Stimulated activated CD4-positive, alpha-beta T cell treated with anti-CD3 and anti-CD28 coated beads, Interleukin-15, amount 100 ng/mL, for 1 hour (primary cell): Measurements from ENCODE around the gene TSEN54.

Experiments
- DNase-seq, 2 donors: peaks; one replicate each; pipeline ENCODE4 v3.0.0-alpha.2; 2020; ENCODE audit warnings: low read depth in 1 of 2, low spot score in 1 of 2

The TSEN54 gene

DNA sequence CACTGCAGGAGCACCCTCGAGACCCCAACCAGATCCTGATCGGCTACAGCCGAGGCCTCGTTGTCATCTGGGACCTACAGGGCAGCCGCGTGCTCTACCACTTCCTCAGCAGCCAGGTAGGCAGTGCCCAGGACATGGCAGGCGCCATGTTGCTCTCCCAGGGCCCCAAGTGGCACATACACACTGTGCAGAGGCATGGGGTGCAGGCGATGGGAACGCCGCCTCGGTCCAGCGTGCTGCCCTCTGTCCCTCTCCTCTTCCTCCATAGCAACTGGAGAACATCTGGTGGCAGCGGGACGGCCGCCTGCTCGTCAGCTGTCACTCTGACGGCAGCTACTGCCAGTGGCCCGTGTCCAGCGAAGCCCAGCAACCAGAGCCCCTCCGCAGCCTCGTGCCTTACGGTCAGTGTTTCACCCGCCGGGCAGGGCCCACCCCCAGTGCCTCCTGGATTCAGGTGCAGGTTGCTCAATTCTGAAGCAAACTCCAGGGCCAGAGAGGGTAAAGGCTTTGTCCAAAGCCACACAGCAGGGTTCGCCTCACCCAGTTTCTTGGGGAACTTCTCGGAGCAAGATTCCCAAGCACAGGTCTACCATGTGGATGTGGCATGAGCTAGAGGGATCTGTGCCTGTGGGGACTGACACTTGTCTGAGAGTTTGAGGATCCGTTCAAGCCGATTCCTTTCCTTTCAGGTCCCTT, 46.9 kb downstream of the TSEN54 start:
- DNase-seq, result no peak

DNA sequence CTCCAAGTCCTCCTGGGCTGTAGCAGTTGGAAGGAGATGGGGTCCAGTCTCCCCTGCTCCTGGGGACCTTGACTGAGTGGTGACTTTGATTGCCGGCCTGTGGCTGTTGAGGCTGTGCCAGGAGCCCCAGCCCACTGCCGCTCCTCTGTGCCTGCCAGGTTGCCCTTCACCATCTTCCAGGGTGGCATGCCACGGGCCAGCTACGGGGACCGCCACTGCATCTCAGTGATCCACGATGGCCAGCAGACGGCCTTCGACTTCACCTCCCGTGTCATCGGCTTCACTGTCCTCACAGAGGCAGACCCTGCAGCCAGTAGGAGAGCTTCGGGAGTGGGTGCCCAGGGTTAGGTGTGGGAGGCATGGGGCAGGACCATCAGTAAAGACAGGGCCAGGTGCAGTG, 47.9 kb downstream of the TSEN54 start:
- no peak for DNase-seq

DNA sequence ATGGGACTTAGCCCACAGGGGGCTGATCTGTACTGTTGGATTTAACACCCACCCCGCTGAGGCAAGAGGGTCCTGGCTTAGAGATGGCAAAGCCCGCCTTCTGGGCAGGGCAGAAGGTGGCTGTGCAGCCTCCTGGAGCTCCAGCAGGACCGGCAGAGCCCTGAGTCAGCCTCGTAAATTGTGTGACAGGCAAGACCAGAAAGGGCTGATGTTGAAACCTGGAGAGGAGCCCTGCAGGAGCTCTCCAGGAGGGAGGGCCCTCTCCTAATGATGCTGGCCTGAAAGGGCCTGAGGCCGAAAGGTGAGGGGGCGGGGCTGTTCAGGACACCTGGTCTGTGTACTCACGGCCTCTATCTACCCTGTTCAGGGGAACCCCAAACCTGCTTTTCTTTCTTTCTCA, 48.7 kb downstream of the TSEN54 start:
- no peak for DNase-seq

DNA sequence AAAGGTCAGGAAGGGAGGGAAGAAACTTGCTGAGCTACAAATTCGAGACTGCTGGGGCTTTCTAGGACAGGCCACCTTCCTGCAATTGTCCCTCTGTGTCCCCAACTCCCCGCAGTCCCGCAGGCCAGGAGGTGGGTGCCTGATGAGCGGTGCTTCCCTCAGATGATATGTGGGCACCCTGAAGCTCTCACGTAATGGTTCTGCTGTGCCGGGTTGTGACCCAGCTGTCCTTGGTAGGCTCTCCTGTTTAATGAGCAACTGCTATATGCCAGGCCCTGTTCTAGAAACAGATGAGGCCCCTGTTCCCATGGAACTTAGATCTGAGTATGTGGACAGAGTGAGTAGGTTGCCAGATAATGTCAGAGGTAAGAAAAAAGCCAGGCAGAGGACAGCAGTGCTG, 49.3 kb downstream of the TSEN54 start:
- DNase-seq, result no peak

DNA sequence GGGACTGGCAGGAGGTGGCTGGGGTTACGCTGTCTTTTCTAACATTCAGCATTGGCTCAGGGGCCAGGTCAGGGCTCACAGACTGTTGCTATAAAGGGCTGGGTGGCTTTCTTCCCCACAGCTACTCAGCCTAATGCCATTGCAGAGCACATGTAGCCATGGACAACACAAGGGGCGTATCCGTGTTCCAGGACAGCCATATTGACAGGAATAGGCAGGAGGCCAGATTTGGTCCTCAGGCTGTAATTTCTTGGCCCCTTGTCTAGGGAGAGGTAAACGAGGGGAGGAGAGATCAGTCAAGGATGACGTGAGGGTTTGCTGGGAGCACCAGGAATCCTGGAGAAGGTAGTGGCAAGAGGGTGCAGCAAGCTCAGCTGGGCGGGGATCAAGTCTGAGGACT, 50.1 kb downstream of the TSEN54 start:
- no peak for DNase-seq

DNA sequence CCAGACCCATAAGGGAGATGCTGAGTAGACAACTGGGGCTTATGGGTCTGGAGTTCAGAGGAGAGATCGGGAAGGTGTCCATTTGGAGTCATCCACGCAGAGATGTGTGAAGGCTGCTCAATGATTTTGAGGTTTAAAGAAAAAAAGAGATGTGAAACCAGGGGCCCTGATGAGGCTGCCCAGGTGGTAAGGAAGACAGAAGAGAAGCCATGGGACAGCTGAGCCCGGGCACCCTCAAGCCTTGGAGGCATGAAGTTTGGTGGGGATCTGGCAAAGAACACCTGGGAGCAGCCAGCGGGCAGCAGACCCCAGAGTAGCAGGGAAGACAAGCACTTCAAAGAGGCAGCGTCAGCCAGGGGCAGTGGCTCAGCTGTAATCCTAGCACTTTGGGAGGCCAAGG, 50.5 kb downstream of the TSEN54 start:
- no peak for DNase-seq

DNA sequence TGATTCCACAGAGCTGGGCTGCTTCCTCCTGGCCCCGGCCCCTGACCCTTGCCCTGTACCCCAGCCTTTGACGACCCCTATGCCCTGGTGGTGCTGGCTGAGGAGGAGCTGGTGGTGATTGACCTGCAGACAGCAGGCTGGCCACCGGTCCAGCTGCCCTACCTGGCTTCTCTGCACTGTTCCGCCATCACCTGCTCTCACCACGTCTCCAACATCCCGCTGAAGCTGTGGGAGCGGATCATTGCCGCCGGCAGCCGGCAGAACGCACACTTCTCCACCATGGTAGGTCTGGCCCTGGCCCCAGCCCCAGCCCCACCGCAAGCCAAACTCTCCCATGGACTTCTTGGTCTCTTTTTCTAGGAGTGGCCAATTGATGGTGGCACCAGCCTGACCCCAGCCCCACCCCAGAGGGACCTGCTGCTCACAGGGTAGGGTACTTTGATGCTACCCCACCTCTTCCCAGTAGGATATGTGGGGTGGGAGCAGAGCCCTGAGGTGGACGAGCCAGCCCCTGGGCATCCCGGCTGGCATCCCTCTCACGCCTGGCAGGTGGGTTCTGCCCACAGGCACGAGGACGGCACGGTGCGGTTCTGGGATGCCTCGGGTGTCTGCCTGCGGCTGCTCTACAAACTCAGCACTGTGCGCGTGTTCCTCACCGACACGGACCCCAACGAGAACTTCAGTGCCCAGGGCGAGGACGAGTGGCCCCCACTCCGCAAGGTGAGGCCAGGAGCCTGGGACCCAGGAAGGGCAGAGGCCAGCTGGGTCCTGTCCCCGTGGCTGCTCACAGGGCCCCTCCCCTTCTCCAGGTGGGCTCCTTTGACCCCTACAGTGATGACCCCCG, 52.3 kb downstream of the TSEN54 start:
- DNase-seq, result no peak

DNA sequence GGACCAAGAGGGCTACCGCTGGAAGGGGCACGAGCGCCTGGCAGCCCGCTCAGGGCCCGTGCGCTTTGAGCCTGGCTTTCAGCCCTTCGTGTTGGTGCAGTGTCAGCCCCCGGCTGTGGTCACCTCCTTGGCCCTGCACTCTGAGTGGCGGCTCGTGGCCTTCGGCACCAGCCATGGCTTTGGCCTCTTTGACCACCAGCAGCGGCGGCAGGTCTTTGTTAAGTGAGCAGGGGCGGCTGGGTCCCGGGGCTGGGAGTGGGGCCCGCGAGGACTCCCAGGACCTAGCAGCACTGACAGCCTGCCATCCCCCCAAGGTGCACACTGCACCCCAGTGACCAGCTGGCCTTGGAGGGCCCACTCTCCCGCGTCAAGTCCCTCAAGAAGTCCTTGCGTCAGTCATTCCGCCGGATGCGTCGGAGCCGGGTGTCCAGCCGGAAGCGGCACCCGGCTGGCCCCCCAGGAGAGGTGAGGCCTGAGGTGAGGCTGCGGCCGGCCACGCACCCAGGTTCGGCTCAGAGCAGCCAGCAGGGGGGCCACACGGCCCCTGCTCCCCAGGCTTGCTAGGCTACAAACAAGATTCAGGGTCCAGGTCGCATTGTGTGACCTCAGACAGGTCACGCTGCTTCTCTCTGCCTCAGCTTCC, 53.8 kb downstream of the TSEN54 start:
- no peak for DNase-seq

DNA sequence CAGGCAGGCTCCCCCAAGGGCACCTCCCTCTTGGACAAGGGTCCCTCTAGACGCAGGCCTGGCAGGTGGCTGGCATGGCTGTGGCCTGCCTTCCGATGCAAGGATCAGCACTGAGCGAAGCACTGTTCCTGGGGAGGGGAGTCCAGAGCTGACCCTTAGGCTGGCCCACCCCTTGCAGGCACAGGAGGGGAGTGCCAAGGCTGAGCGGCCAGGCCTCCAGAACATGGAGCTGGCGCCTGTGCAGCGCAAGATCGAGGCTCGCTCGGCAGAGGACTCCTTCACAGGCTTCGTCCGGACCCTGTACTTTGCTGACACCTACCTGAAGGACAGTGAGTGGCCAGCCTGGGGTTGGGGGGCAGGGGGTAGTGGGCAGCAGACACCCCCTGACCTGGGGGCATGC, 54.4 kb downstream of the TSEN54 start:
- no peak for DNase-seq

DNA sequence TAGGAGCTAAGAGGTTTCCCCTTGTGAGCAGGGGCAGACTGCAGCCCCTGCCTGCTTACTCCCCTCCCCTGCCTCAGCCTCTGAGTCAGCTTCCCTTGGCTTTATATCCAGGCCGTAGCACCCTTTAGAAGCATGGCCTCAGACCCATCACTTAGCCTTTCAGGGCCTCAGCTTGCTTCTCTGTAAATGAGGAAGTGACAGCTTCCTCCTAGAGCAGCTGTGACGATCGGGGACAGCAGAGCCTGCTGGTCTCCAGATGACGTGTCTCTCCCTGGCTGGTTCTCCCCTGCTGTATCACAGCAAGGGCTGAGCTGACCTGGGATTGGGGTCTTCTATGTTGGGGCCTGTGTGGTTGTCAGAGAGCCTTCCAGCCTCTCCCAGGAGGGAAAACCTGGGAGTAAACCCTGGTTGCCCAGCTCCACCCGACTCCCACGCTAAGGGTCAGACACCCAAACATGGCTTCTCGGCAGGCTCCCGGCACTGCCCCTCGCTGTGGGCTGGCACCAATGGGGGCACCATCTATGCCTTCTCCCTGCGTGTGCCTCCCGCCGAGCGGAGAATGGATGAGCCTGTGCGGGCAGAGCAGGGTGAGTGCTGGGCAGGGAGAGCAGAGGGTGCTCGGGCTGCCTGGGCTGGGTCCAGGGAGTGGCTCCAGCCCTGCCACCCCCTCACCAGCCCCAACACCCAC, 55.0 kb downstream of the TSEN54 start:
- DNase-seq, result no peak

DNA sequence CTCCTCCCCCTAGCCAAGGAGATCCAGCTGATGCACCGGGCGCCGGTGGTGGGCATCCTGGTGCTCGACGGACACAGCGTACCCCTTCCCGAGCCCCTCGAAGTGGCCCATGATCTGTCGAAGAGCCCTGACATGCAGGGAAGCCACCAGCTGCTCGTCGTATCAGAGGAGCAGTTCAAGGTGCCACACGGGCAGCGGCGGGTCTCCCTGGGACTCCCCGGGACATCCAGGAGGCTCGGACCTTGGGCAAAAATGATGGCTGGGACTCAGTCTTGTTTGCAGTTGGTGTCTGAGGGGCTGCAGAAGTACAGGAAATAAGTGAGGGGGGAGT, 55.5 kb downstream of the TSEN54 start:
- no peak for DNase-seq

DNA sequence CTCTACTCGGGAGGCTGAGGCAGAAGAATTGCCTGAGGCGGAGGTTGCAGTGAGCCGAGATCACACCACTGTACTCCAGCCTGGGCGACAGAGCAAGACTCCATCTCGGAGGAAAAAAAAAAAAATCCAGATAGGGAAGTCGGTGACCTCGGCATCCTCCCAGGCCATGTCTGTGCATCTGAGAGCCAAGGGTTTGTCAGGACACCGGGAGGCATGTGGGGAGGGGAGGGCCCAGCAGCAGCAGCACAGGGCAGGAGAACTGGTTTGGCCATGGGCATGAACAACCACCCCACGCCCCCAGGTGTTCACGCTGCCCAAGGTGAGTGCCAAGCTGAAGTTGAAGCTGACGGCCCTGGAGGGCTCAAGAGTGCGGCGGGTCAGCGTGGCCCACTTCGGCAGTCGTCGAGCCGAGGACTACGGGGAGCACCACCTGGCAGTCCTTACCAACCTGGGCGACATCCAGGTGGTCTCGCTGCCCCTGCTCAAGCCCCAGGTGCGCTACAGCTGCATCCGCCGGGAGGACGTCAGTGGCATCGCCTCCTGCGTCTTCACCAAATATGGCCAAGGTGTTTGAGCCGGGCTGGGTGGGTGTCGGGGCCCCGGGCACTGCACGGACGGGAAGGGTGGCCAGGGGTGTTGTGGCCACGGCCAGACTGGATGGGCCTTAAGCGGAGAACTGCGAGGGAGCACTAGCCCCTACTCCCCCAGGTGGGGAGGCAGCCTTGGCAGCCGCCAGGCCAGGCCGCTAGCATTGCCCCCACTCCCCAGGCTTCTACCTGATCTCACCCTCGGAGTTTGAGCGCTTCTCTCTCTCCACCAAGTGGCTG, 56.6 kb downstream of the TSEN54 start:
- no peak for DNase-seq

DNA sequence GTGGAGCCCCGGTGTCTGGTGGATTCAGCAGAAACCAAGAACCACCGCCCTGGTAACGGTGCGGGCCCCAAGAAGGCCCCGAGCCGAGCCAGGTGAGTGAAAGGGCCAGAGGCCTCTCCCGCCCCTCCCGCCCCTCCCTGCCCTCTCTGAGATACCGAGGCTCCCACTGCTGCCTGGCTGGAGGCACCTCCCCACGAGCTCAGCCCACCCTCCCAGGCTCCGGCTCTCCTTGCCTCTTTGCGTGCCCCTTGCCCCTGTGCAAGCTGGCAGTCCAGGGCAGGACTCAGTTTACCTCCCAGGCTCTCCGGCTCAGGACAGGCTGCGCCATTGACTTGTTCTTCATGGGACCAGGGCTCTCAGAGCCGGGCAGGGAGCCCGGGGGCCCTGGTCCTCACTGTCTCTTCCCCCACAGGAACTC, 57.2 kb downstream of the TSEN54 start:
- DNase-seq, result no peak

DNA sequence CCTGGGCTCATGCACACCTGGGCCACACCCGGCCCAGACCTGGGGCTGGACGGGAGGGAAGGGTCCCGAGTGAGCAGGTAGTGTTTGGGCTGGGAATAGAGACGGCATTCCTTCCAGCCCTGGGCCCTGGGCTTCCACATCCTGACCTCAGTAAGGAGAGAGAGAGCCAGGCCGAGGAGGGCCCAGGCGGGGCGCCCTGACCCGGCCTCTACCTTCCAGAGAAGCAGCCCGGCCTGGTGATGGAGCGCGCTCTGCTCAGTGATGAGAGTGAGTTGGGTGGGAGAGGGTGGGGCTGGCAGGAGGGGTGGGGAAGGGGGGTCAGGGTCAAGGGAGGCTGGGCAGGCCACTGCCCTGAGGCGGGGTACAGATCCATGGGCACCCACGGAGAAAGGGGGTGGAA, 57.7 kb downstream of the TSEN54 start:
- no peak for DNase-seq
